Cardiac fibroblast (primary cell): ENCODE data around the gene CD81.

Source experiments
- DNase-seq, 2 donors: peaks; one replicate each; pipeline versions ENCODE4 v3.0.0 to v3.0.0-alpha.2; 2010; ENCODE audit warnings: low read depth in 2 of 2
- H3K4me3 ChIP-seq, 2 donors: replicated peaks in 1 of 2; 1 replicate in 1 of 2; 2 replicates in 1 of 2; pipeline ENCODE4 v1.5.1; 2011; ENCODE audit warnings: low read depth in 2 of 2, low read length in 2 of 2, mild to moderate bottlenecking in 2 of 2, moderate library complexity in 1 of 2
- TF ChIP-seq, protein P1 (sequence below): IDR thresholded peaks from one replicate; pipeline ENCODE4 v1.5.1; 2011; ENCODE audit warnings: low read depth, mild to moderate bottlenecking, low read length, inconsistent platforms

CD81 gene

DNA sequence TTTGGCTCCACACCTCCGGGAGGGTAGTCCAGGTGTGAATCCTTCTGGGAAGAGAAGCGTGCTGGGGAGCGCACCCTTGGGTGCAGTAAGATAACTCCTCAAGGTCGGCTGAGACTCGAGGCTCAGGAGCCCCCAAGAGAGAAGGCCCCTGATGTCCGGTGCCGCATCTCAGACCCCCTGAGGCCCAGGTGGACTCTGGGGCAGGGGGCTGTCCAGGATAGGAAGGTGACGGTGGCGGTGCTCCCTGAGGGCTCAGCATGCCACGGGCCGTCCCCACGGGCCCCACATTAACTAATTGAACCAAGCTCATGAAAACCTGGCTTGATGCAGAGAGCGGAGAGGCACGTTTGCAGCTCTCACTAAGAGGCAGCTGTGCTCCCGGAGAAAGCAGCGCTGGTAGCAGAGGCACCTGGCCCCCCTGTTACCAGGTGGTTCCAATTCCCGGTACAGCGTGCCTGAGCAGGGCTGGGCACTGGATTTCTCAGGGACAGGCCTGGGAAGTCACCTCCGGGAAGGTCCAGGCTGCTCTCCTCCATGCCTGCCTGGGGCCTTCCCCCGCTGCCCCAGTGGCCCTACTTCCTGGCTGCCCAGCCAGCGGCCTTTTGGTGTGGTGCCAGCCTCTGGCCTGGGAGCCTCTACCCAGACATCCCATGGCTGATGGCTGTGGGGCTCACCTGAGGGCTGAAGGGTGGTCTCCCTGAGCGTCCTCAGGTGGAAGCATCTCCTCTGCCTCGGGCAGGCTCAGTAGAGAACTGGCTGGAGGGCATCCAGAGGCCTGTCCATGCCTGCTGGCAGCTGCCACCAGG, 68.8 kb downstream of the CD81 start:
- TF ChIP-seq, protein P1, sequence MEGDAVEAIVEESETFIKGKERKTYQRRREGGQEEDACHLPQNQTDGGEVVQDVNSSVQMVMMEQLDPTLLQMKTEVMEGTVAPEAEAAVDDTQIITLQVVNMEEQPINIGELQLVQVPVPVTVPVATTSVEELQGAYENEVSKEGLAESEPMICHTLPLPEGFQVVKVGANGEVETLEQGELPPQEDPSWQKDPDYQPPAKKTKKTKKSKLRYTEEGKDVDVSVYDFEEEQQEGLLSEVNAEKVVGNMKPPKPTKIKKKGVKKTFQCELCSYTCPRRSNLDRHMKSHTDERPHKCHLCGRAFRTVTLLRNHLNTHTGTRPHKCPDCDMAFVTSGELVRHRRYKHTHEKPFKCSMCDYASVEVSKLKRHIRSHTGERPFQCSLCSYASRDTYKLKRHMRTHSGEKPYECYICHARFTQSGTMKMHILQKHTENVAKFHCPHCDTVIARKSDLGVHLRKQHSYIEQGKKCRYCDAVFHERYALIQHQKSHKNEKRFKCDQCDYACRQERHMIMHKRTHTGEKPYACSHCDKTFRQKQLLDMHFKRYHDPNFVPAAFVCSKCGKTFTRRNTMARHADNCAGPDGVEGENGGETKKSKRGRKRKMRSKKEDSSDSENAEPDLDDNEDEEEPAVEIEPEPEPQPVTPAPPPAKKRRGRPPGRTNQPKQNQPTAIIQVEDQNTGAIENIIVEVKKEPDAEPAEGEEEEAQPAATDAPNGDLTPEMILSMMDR, result no peak
- no peak for DNase-seq
- H3K4me3 ChIP-seq, result no peak overlapping the region

DNA sequence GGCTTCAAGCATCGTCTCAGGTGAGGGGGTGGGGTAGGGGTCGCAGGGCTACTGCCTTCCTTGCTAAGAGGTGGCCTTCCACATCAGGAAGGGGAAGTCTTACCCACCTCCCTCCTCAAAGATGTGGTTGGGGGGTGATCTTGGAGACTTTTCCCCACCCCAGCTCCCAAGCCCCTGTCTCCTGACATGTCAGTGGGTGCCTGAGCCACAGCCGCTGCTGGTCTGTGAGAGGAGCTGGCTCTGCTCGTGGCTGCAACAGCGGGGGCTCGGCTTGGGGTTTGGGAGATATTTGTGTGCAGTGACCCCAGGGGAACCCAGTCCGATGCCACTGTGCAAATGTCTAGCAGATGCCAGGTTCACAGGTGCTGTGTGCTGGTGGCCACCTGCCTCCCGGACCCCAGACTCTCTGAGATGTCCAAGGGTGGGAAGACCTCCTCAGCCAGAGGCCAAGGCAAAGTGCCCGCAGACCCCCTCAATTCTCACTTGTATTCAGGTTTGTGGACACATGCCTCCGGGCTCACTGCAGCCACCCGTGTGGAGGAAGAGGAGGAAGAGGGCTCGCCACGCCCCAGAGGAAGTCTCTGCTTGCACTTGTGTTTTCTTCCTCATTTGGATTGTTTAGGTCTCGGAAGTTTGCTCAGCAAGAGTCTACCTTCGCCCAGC, 69.6 kb downstream of the CD81 start:
- TF ChIP-seq, protein P1, result no peak
- no peak overlapping the region for H3K4me3 ChIP-seq

More for the DNA sequence above, 69.6 kb downstream of the CD81 start:
- DNase-seq, result no peak
